Measurements from ENCODE around the gene EDC3.
A peak's percentile ranks its signal among the peaks of the same experiment; 100 is the strongest.

DNA sequence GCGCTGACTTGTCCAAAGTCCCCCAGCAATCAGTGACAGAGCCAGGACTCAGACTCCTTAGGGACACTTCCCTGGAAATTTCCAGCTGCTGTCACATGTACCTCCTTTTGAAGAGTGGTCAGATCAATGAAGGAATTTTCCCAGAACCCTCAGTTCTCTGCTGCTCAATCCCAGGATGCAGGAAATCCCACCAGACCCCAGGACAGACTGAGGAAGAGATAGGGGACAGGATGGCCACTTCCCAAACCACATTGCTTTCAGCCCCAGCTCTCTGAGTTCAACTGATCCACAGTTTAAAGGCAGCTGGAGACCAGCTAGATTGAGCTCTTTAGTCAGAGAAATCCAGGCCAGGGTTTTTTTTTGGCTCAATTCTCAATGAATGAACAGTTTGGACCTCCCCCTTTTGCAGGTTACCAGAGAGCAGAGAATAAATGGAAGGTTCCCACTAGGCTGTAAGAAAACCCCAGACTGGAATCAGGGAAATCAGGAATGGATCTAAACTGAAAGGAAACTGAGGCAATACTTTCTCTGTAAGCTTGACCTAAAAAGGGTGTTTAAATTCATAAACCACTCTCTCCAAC is 28.0 kb upstream of the EDC3 start:
- peak; percentile 63 for TF ChIP-seq POLR2AphosphoS5 (IDR thresholded peaks at IDR 0.05)
- TF ChIP-seq, protein P1, sequence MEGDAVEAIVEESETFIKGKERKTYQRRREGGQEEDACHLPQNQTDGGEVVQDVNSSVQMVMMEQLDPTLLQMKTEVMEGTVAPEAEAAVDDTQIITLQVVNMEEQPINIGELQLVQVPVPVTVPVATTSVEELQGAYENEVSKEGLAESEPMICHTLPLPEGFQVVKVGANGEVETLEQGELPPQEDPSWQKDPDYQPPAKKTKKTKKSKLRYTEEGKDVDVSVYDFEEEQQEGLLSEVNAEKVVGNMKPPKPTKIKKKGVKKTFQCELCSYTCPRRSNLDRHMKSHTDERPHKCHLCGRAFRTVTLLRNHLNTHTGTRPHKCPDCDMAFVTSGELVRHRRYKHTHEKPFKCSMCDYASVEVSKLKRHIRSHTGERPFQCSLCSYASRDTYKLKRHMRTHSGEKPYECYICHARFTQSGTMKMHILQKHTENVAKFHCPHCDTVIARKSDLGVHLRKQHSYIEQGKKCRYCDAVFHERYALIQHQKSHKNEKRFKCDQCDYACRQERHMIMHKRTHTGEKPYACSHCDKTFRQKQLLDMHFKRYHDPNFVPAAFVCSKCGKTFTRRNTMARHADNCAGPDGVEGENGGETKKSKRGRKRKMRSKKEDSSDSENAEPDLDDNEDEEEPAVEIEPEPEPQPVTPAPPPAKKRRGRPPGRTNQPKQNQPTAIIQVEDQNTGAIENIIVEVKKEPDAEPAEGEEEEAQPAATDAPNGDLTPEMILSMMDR (IDR thresholded peaks at IDR 0.05): no peak

All from prostate gland (tissue), 2 donors.